SIG-M5 (cell line): ENCODE results near the gene RAB34.
A peak's percentile ranks its signal among the peaks of the same experiment; 100 is the strongest.
"Not testable (repeated sequence)": the region's sequence is repeated elsewhere in the genome, so short reads cannot be mapped to it uniquely, and the experiment has no call there.

Source experiments
- DNase-seq: peaks from one replicate; lab custom pipeline; 2025; lab: John Stamatoyannopoulos, UW

The RAB34 gene

GRCh38 chr17:28728364-28729200 is 10.9 kb upstream of the RAB34 start, which contains the start of gene NEK8:
NEK8 (plus strand) TSS chr17:28728788; CDS start chr17:28728814, 26 bp downstream.
- DNase-seq: peak; percentile 97

- peak; percentile 50 for DNase-seq
Measured at GRCh38 chr17:28726627-28727491, 9.2 kb upstream of the RAB34 start.

DNA sequence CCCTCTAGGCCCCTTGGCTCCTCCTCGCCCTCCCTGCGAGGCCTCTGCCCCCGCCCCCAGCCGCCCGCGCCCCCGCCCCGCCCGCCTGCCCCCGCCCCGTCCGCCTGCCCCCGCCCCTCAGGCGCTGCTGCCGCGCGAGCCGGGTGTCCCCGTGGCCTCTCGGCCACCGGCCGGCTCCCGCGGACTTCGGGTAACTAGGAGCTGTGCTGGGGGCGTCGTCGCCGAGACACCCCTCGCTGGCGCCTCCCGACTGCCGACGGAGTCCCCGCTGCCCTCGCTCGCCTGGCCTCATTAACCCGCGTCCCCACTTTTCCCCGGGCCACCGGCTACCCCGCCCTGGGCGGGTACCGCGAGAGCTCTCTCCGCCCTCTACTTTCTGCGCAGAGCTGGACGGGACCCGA is 8.6 kb upstream of the RAB34 start, which contains the start of gene TLCD1:
Gene TLCD1 (minus strand): TSS at position 8 of the 401 bp plus-strand sequence. CDS start 136 bp downstream, outside the sequence.
- DNase-seq: no peak

GRCh38 chr17:28725660-28726225 is 8.1 kb upstream of the RAB34 start:
- no peak for DNase-seq

DNA sequence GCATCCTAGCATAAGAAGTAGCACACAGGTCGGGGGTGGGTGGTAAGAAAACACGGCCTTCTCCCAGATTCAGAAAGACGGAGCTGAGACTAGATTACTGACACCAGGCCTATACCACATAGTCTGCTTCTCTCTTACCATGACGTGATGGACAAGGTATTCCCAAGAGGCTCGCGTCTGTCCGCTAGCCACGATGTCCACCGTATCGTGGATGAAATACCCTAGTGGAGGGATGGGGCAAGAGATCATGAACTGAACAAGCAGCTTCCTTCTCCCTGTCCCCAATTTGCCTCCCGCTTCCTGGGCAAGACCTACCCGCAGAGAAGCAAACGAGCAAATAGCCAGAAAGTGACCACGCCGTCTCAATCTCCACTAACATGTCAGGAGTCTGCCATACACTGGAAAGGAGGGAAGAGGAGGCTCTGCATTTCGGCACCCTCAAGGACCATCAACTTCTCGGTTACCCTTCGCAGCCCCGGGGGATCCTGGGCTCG is 7.5 kb upstream of the RAB34 start:
- peak; percentile 62 for DNase-seq

GRCh38 chr17:28724500-28725165 is 7.0 kb upstream of the RAB34 start:
- no peak for DNase-seq

GRCh38 chr17:28723836-28724499 is 6.3 kb upstream of the RAB34 start:
- not testable (repeated sequence) for DNase-seq

DNA sequence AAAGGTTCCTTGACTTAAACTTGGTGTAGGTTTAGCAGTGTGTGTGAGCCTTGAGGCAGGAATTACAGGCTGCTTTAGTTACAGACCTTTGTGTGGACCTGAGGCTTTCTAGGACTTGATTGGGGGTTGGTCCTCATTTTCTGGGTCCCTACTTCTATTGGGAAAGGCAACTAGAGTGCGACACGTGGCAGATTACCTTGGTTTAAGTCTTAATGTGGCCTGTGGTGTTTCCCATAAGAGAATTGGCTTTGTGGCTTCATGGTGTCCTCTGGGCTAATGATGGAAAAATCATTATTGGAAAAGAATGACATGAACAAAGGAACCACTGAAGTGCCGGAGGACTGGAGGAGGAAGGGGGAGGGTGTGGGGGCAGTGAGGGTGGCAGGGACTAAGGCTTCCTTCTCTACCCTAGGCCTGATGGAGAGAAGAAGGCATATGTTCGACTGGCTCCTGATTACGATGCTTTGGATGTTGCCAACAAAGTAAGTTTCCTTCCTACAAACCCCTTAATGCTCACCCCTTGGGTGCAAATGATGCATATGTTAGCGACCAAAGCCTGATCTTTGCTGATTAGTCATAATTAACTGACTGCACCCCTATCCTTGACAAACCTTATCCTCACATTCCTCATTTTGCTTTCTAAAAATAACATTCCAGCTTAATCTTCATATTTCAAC is 5.6 kb upstream of the RAB34 start:
- no peak for DNase-seq

DNA sequence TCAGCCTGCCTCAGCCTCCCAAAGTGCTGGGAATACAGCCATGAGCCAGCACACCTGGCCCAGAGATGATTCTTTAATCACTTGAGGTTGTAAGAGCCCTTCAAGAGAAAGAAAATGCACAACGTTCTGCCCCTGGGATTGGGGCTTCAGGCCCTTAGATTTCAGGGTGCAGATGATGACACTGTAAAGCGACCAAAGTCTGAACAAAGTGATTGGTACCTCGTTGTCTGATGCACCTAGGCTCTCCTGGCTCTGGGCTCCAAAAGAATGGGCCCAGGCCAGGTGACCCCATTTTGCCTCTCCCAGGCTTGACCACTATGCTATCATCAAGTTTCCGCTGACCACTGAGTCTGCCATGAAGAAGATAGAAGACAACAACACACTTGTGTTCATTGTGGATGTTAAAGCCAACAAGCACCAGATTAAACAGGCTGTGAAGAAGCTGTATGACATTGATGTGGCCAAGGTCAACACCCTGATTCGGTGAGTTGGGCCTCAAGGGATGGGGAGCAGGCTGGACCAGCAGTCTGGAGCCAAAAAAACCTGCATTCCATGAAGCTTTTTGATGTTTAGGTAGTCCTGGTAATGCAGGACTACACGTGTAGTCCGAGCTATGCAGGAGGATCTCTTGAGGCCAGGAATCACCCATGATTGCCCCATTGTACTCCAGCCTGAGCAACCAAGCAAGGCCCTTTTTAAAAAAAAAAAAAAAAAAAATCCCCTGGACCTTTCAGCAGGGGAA is 4.9 kb upstream of the RAB34 start:
- DNase-seq: no peak

DNA sequence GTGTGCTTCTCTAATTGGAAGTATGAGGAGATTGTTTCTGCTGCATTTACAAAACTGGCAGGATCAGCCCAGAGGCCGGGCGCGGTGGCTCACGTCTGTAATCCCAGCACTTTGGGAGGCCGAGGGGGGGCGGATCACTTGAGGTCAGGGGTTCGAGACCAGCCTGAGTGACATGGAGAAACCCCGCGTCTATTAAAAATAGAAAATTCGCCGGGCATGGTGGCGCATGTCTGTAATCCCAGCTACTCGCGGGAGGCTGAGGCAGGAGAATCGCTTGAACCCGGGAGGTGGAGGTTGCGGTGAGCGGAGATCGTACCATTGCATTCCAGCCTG is 3.3 kb upstream of the RAB34 start:
- not testable (repeated sequence) for DNase-seq

DNA sequence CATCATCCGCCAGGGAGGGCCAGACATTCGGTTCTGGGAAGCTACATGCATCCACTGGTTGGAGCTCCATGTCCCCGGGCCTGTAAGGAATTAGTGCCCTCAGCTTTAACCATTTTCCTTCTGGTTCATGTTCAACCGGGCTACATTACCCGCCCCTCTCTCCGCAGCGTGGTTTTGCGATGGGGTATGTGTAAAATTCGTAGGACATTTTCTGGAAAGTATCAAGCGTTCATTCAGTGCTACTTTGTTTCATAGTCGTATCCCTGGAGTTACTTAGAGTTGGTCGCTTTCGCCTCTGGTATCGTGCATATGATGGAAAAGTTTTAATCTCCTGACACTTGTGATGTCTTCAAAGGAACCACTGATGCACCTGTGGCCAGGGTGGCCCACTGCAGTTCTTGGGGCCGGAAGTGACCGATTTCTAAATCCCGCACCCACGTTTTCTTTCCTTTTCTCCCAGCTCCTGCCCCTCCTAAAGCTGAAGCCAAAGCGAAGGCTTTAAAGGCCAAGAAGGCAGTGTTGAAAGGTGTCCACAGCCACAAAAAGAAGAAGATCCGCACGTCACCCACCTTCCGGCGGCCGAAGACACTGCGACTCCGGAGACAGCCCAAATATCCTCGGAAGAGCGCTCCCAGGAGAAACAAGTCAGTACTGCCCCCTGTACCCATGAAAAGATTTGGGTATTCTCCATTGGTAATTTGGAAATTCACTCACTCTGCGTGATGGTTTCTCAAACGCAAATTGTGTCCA is 2.8 kb upstream of the RAB34 start:
- no peak for DNase-seq

- no peak for DNase-seq
Measured at GRCh38 chr17:28719021-28719433, 1.4 kb upstream of the RAB34 start.

- DNase-seq: no peak
Measured at GRCh38 chr17:28718333-28719020, 809 bp upstream of the RAB34 start.

DNA sequence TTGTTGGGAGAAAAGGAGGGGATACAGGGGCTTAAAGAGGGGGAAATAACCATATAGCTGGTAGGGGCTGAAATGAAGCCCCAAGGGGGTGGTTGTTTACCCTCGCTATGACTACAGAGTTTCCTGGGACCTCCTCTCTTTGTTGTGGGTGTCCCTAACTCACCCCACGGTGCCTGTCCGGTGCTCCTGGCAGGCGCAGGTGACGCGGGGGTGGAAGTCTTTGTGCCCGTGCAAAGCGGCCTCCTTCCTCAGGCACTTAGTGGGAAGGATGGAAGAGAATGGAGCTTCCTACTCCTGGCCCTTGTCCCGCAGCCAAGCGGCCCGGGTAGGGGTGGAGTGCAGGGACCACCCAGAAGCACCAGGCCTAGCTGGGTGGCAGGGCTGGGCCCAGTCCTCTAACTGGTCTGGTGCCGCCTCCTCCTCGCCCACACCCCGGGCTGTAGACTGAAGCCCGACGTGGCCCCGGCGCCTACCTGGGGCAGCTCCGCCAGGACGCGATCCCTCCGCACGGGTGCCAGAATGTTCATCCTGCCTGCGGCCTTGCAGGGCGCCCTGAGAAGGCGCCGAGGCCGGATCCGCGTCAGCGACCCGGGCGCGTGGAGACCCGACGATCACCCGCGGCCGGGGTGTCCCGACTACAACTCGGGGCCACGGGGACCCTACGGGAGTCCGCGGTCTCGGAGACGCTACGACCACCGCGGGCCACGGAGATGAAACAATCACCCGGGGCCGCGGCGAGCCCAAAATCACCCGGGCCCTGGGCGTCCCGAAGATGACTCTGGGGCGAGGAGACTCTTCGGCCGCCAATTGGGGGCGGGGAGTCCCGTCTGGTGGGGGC is 709 bp downstream of the RAB34 start:
- no peak for DNase-seq

- DNase-seq: no peak
Measured at GRCh38 chr17:28715217-28715616, 2.5 kb downstream of the RAB34 start.

DNA sequence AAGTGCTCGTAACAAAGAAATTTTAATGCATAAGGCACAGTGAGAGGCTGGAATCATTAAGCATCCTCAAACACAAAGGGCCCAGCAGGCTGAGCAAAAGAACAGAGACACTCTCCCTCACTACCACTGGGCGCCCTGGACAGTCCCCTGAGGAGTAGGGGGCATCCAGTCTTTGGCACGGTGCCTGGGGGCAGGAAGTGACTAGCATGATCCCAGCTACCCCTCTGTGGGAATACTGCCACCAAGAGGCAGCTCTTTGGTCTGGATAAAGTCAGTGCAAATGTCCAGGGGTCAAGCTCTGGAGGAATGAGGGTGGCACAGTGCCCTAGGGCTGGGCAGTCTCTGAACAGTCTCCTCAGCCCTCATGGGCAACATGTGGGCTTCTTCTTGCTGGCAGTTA is 3.4 kb downstream of the RAB34 start:
- no peak for DNase-seq

DNA sequence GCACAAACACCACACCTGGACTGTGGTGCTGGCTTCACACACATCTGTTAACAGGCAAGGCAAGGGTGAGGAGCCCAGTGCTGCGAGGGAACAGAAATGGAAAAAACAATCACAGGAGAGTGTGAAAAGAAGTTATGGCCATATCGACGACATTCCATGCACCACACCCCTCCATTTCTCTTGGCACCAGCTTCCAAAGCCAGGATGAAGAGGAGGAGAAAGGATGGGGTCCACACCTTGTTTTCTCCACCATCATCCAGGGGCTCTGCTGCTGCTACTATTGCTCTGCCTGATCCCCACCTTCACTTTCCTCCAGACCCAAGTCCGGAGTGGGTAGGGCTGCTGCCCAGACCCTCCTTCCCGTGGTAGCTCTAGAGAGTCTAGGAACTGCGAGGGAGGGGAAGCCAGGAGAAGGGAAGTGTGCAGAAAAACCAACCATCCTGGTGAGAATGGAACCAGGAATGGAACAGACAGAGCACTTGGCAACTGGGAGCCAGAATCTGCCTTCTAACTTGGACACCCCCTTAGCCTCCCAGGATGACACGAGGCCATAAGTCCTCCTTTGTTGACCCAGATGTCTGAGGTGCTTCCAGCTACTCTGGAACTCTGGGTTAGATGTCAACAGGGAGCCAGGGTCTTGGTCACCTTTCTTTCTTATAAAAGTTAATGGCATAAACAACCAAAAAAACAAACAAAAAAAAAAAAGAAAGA is 4.8 kb downstream of the RAB34 start:
- DNase-seq: no peak
